Right cardiac atrium (tissue), 5 donors: ENCODE measurements around the gene ZNF862. TPM values are rescaled to one million over a fixed set of nuclear protein-coding genes. Genes with fewer than 3 reads are reported as not detected.

Experiments used
- ATAC-seq, 2 donors: fragments of 200-7000 bp; cut with Tn5 transposase; one replicate each; pipeline versions ENCODE4 v1.8.0 to v1.9.1; 2020; ENCODE audit warnings: moderate library complexity in 2 of 2, mild to moderate bottlenecking in 1 of 2
- DNase-seq, 3 donors: peaks; one replicate each; pipeline ENCODE4 v3.0.0-alpha.2; 2020
- H3K27ac ChIP-seq: one replicate; pipeline ENCODE4 v1.5.1; 2013; ENCODE audit warnings: mild to moderate bottlenecking, low read length, control low read depth, moderate library complexity
- H3K27me3 ChIP-seq: one replicate; pipeline ENCODE4 v1.6.1; 2013; ENCODE audit not compliant: control insufficient read depth, insufficient read depth
- H3K4me1 ChIP-seq: one replicate; pipeline ENCODE4 v1.6.1; 2013; ENCODE audit warnings: low read length; ENCODE audit not compliant: control insufficient read depth, insufficient read depth
- H3K4me3 ChIP-seq: one replicate; pipeline ENCODE4 v1.5.1; 2013; ENCODE audit warnings: low read length, control low read depth
- H3K9me3 ChIP-seq: one replicate; pipeline ENCODE4 v1.6.1; 2013; ENCODE audit warnings: low read length; ENCODE audit not compliant: control insufficient read depth
- WGBS: extraction: QIAGEN DNeasy Blood & Tissue Kit; methylation state at CpG from one replicate; pipeline ENCODE4 v1.1.7; 2013; 5-methylcytosine and 5-hydroxymethylcytosine counted together
- intact Hi-C, 4 donors: fragments of 100-400 bp; cut with DNase I; formaldehyde crosslinking; loops; one replicate each; pipeline versions ENCODE4 v1.11.0 to v1.14.0; 2022 to 2023
- polyA plus RNA-seq: library from polyadenylated mRNA; stranded (reverse); fragments of 200-250 nt; gene quantifications from one replicate; pipeline ENCODE4 v1.2.3, GENCODE V29; 2013
- total RNA-seq, 4 donors: library from RNA; stranded (reverse); fragmentation: NEBNext Ultra II Directional; extraction: Animal tissue kit (Norgen Biotek cat#: 25700); gene quantifications; one replicate each; pipeline ENCODE4 v1.2.1, GENCODE V29; 2021
- donor health status: healthy with polysubstance abuse.
- donor health status: DM: no; HTN: yes; CAD: no.
- donor health status: DM: no; HTN: no; CAD: no.
- donor health status: DM: no; HTN: yes; CAD: no; lungs with severe emphysema.
- donor health status: DM: yes; HTN: yes; CAD: no.

ZNF862 gene
- total and polyA plus RNA-seq, 5 donors = 7.8 to 15.9 (median 13.5) TPM

DNA sequence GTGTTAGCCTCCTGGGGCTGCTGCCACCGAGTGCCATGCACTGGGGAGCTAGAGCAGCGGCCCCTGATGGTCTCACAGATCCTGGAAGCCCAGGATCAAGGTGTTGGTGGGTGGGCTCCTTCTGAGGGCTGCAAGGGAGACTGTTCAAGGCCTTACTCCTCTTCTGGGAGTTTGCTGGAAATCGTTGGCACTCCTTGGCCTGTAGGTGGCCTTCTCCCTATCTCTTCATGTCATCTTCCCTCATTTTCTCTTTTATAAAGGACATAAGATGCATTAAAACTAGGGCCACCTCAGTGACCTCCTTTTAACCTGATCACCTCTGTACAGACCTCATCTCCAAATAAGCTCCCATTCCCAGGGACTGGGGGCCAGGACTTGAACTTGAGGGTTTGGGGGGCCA is 27.0 kb upstream of the ZNF862 start:
- 39% methylated on average over 3 of the region's 3 CpGs for whole genome bisulfite sequencing
- ATAC-seq = no peak
- peak in 1 of 3 donors; percentile 26 for DNase-seq

DNA sequence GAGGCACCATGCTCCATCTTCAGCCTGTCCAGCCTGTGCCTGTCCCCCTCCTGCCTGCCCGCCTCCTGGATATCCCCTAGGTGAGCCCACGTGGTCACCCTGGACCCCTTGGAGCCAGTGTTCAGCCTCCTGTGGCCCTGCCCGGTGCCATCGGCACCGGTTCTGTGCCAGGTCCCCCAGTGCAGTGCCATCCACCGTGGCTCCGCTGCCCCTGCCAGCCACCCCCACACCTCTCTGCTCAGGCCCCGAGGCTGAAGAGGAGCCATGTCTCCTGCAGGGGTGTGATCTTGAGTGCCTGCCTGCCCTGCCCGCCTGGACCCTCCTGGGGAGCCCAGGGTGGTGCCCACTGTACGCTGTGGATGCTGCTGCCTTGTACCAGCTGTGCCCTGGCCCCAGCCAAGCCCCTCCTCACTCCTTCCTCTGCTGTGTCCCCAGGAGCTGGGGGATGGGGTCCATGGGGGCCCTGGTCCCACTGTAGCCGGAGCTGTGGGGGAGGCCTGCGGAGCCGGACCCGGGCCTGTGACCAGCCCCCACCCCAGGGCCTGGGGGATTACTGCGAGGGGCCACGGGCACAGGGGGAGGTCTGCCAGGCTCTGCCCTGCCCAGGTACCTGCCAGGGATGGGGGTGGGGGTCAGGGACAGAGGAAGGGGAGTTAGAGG is 26.2 kb upstream of the ZNF862 start:
- Histone ChIP-seq H3K9me3 (no peaks in the 10 kb centered on the region), H3K27ac (no peak overlapping the region), H3K4me1 (no peaks in the 10 kb centered on the region), H3K27me3 (no peaks in the 10 kb centered on the region), H3K4me3 (no peak overlapping the region)
- 86% methylated on average over 16 of the region's 16 CpGs for WGBS
- intact Hi-C loops = no loop called here
- peak in 2 of 3 donors; percentile 36 to 45 for DNase-seq
- no peak for ATAC-seq

More for the DNA sequence above, 27.0 kb upstream of the ZNF862 start:
- Histone ChIP-seq H3K27ac (no peak overlapping the region), H3K9me3 (no peaks in the 10 kb centered on the region), H3K4me1 (no peaks in the 10 kb centered on the region), H3K27me3 (no peaks in the 10 kb centered on the region), H3K4me3 (no peak overlapping the region)
- intact Hi-C loops = no loop called here

DNA sequence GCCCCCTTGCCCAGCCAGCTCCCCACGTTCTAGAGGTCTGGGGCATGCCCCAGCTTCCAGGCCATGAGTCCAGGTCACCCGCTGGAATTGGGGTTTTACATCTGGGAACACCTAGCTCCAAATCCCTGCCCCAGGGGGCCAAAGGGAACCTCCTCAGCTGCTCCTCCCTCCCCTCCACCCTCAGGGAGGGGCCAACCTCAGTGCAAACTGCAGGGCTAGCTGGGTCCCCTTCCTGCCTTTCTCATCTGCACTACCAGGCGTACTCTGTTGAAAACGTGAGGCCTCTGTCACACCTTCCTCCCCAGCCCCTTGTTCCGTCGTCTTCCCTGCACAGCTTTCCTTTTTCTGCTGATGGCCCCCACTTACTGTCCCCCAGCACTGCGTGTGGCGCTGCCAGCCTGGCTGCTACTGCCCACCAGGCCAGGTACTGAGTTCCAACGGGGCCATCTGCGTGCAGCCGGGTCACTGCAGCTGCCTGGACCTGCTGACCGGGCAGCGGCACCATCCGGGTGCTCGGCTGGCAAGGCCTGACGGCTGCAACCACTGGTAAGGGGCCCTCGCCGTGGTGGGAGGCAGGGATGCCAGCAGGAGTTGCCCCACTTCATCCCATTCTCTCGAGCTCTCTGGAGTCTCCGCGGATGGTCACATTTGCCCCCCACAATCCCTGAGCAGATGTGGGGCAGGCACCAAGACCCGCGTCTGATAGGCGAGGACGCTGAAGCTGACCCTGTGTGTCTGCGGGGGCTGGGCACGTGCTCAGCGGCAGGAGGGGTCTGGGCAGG is 24.7 kb upstream of the ZNF862 start:
- Histone ChIP-seq H3K27me3 (no peaks in the 10 kb centered on the region), H3K27ac (no peak overlapping the region), H3K9me3 (no peaks in the 10 kb centered on the region), H3K4me3 (no peak overlapping the region), H3K4me1 (no peaks in the 10 kb centered on the region)
- intact Hi-C loops = no loop called here
- DNase-seq (peak in 2 of 3 donors; percentile 21 to 31), ATAC-seq (no peak)
- 81% methylated on average over 28 of the region's 28 CpGs for WGBS

DNA sequence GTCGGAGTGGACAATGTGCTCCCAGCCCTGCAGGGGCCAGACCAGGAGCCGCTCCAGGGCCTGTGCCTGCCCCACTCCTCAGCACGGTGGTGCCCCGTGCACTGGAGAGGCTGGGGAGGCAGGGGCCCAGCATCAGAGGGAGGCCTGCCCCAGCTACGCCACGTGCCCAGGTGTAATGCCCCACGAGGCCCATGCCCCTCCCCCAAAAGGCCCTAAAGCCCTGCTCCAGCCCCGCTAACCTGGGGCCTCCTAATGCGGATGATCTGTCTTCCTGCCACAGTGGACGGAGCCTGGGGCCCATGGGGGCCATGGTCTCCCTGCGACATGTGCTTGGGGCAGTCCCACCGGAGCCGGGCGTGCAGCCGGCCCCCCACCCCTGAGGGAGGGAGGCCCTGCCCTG is 23.7 kb upstream of the ZNF862 start:
- intact Hi-C loops = no loop called here
- DNase-seq = peak in 2 of 3 donors; percentile 47 to 51
- 72% methylated on average over 15 of the region's 15 CpGs for WGBS
- H3K4me1 ChIP-seq = no peaks in the 10 kb centered on the region
- no peaks in the 10 kb centered on the region for H3K27me3 ChIP-seq
- no peak for ATAC-seq
- H3K4me3 ChIP-seq = no peak overlapping the region
- no peak overlapping the region for H3K27ac ChIP-seq
- no peaks in the 10 kb centered on the region for H3K9me3 ChIP-seq

DNA sequence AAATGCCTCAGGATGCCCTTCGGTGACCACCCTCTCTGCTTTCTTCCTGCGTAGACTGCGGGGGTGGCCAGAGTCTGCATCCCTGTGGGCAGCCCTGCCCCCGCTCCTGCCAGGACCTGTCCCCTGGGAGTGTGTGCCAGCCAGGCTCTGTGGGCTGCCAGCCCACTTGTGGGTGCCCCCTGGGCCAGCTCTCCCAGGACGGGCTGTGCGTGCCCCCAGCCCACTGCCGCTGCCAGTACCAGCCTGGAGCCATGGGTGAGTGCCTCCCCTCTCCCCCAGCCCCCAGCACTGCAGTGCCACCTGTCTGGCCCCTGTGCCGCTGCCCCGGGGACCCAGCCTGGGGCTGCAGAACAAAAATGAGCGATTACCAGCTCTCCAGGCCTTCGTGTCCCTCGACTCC is 23.1 kb upstream of the ZNF862 start:
- Histone ChIP-seq H3K9me3 (no peaks in the 10 kb centered on the region), H3K27ac (no peak overlapping the region), H3K4me3 (no peak overlapping the region), H3K4me1 (no peaks in the 10 kb centered on the region), H3K27me3 (no peaks in the 10 kb centered on the region)
- ATAC-seq = no peak
- WGBS = 83% methylated on average over 12 of the region's 12 CpGs
- intact Hi-C loops = no loop called here
- DNase-seq = peak in 2 of 3 donors; percentile 42 to 47

DNA sequence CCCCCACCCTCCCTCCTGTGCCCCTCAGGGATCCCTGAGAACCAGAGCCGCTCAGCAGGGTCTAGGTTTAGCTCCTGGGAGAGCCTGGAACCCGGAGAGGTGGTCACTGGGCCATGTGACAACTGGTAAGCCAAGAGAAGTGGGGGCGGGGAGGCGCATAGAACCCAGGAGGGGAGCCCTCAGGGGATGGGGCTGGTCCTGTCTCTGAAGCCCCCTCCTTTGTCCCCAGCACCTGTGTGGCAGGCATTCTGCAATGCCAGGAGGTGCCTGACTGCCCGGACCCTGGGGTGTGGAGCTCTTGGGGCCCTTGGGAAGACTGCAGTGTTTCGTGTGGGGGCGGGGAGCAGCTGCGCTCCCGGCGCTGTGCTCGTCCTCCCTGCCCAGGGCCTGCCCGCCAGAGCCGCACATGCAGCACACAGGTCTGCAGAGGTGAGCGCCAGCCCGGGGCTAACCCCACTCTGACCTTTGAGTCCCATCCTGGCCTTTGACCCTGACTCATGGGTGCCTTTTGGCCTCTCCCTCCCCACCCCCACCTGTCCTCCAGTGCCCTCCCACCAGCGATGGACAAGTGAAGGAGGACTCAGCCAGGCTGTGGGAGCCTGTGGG is 22.4 kb upstream of the ZNF862 start:
- intact Hi-C loops = no loop called here
- ATAC-seq (no peak), DNase-seq (peak in 2 of 3 donors; percentile 28 to 40)
- Histone ChIP-seq H3K27me3 (no peaks in the 10 kb centered on the region), H3K4me3 (no peak overlapping the region), H3K9me3 (no peaks in the 10 kb centered on the region), H3K4me1 (no peaks in the 10 kb centered on the region), H3K27ac (no peak overlapping the region)
- WGBS = 67% methylated on average over 16 of the region's 16 CpGs

DNA sequence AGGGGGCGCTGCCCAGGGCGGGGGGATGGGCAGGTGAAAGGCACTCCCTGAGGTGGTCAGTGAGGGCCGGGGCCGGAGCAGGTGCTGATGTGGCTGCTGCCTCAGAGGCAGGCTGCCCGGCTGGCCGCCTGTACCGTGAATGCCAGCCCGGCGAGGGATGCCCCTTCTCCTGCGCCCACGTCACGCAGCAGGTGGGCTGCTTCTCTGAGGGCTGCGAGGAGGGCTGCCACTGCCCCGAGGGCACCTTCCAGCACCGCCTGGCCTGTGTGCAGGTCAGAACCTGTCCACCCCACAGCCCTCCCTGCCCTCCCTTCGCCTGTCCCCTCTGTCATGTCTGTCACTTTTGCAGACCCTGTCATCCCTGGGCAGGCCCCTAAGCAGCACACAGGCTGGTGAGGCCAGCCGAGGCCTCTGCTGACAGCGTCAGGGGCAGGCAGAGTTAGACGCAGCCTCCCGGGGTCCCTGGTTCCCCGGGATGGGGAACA is 21.9 kb upstream of the ZNF862 start:
- intact Hi-C loops = no loop called here
- H3K27ac ChIP-seq = no peak overlapping the region
- H3K4me1 ChIP-seq = no peaks in the 10 kb centered on the region
- 84% methylated on average over 21 of the region's 21 CpGs for WGBS
- no peak overlapping the region for H3K4me3 ChIP-seq
- ATAC-seq (no peak), DNase-seq (peak in 2 of 3 donors; percentile 28 to 59)
- no peaks in the 10 kb centered on the region for H3K9me3 ChIP-seq
- H3K27me3 ChIP-seq = no peaks in the 10 kb centered on the region

DNA sequence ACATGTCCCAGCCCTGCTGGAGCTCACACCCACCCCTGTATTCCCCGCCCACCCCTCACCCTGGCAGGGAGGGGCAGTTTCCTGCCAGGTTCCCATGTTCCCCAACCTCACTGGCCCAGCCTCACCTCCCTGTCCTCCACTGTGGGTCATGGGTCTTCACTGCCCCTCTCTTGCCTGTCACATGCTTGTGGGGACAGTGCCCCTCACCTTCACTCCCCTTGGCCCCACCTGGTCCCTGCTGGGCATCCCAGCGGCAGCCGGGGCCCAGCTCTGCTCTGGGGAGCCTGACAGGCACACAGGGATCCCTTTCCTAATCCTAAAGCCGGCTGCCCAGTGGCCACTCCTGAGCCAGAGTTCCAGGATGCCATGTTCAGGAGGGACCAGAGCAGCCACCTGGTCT is 21.4 kb upstream of the ZNF862 start:
- Histone ChIP-seq H3K9me3 (no peaks in the 10 kb centered on the region), H3K27ac (no peak overlapping the region), H3K4me1 (no peaks in the 10 kb centered on the region), H3K4me3 (no peak overlapping the region), H3K27me3 (no peaks in the 10 kb centered on the region)
- DNase-seq (peak in 1 of 3 donors; percentile 16), ATAC-seq (no peak)
- 69% methylated on average over 4 of the region's 4 CpGs for WGBS
- intact Hi-C loops = no loop called here

DNA sequence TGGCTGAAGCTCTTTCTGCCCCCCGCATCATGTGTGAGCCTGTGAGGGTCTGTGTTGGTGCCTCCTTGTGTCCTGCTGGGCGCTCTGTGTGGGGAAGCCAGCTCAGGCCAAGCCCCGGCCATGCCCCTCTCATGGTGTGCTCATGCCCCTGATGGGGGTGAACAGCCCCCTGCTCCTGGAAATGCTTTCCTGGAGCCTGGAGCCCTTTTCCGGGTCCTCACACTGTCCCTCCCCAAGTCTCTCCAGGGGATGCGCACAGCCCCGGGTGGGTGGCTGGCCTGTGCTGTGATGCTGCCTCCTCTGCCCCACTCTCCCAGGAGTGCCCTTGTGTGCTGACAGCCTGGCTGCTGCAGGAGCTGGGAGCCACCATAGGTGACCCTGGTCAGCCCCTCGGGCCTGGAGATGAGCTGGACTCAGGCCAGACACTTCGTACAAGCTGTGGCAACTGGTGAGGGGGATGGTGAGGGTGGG is 20.8 kb upstream of the ZNF862 start:
- intact Hi-C loops = no loop called here
- whole genome bisulfite sequencing = 66% methylated on average over 8 of the region's 8 CpGs
- ATAC-seq (no peak), DNase-seq (peak in 2 of 3 donors; percentile 7 to 24)
- Histone ChIP-seq H3K9me3 (no peaks in the 10 kb centered on the region), H3K27me3 (no peaks in the 10 kb centered on the region), H3K4me1 (no peaks in the 10 kb centered on the region), H3K27ac (no peak overlapping the region), H3K4me3 (no peak overlapping the region)

DNA sequence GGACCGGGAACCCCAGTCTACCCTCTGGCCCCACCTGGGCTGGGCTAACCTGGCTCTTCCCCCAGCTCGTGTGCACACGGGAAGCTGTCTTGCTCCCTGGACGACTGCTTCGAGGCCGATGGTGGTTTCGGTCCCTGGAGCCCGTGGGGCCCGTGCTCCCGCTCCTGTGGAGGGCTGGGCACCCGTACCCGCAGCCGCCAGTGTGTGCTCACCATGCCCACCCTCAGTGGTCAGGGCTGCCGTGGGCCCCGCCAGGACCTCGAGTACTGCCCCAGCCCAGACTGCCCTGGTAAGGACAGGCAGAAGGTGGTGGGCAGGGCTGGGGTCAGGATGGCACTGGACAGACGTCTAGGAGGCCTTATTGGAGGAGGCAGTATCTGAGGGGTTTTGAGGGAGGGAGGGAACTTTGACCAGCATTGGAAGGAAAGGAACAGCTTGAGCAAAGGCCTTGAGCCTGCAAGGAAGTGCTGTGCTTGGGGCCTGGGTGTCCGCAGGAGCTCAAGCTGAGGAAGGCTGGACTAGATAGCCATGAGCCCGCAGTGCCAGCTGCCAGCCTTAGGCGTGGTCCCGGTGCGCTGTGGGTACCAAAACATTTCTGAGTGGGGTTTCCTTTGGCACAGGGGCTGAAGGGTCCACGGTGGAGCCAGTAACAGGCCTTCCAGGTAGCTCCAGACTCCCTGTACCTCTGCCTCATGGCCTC is 20.2 kb upstream of the ZNF862 start:
- intact Hi-C loops = no loop called here
- DNase-seq (peak; percentile 6 to 47 (median 20)), ATAC-seq (no peak)
- H3K4me1 ChIP-seq = no peaks in the 10 kb centered on the region
- WGBS = 83% methylated on average over 23 of the region's 23 CpGs
- H3K9me3 ChIP-seq = no peaks in the 10 kb centered on the region
- no peak overlapping the region for H3K4me3 ChIP-seq
- no peak overlapping the region for H3K27ac ChIP-seq
- H3K27me3 ChIP-seq = no peaks in the 10 kb centered on the region

DNA sequence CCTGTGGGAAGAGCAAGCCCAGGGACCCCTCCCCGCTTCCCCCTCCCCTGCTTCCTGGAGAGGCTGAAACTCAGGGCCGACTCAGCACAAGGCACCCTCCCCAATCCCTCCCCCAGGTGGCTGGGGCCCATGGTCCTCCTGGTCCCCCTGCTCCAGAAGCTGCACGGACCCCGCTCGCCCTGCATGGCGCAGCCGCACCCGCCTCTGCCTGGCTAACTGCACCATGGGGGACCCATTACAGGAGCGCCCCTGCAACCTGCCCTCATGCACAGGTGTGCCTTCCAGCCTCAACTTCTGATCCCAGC is 19.7 kb upstream of the ZNF862 start:
- intact Hi-C loops = no loop called here
- Histone ChIP-seq H3K4me1 (no peaks in the 10 kb centered on the region), H3K4me3 (no peak overlapping the region), H3K27me3 (no peaks in the 10 kb centered on the region), H3K9me3 (no peaks in the 10 kb centered on the region), H3K27ac (no peak overlapping the region)
- no peak for ATAC-seq
- WGBS = 87% methylated on average over 9 of the region's 9 CpGs
- DNase-seq = peak in 2 of 3 donors; percentile 15 to 39
